Measurements from ENCODE around the gene GTF3C4. TPM values are rescaled to one million over a fixed set of nuclear protein-coding genes. Genes with fewer than 3 reads are reported as not detected.

GTF3C4 gene
- total and polyA plus RNA-seq, 2 experiments from 2014 or later: 9.5 to 39.6 TPM

DNA sequence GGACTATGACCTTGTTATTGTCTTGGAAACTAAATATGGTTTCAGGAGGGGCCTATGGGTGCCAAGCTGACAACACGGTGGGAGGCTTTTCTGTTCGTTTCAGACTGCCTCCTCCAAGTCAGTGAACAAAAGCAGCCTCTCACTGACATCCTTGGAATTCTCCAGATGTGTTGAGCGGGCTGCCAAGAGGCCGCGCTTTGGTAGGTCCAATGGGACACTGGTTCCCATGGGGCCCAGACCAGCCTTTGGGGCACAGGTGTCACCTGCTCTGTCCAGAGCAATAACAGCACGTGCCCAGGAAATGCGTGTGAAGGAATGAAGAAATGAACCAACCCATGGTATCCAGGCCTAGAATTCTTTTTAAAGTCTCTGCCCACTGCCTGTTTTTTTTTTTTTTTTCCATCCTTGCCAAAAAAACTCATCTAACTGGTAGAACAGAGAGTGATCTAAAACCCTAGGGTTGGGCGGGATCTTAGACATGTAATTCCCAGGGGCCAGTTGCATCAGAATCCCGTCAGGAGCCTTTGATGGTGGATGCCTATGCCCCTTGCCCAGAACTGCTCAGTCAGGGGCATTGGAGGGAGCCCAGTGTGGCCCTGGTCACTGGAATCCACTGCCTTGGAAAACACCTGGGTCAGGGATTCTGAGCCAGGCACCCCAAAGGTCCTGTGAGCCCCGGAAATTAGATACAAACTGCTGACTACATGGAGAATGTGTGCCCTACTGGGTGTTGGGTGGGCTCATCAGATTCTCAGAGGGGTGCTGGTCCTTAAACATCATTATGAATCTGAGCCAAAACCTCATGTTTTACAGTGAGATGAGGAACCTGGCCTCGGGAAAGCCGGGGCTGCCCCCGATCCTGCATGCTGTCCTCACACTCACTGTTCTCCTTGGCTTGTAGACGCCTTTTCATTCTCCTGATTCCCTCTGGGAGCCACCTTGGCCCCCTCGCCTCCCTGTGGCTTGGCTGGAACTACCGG is 60.1 kb downstream of the GTF3C4 start:
- H3K36me3 ChIP-seq (ENCODE audit: insufficient read depth): no peaks in the 10 kb centered on the region
- no peaks in the 10 kb centered on the region for H4K20me1 ChIP-seq (replicated peaks; ENCODE audit: insufficient read depth)
- no peaks in the 10 kb centered on the region for H3K79me2 ChIP-seq (replicated peaks; ENCODE audit: insufficient read depth)
- no peak overlapping the region for H2AFZ ChIP-seq
- H3K27ac ChIP-seq (ENCODE audit: low read depth): no peak overlapping the region
- no peaks in the 10 kb centered on the region for H3K9me3 Mint-ChIP-seq
- no peaks in the 10 kb centered on the region for H3K27me3 ChIP-seq (ENCODE audit: insufficient read depth)
- no peaks in the 10 kb centered on the region for H3K36me3 Mint-ChIP-seq (ENCODE audit: low read depth)
- H3F3A ChIP-seq (replicated peaks; ENCODE audit: low read depth): no peaks in the 10 kb centered on the region
- DNase-seq (ENCODE audit: low spot score) (no peak), ATAC-seq (no peak)
- H3K4me2 ChIP-seq: no peak overlapping the region
- H3K27me3 Mint-ChIP-seq (ENCODE audit: insufficient read depth, low read depth, poor library complexity): peaks cover 4% of the 10 kb centered on the region
- H3K4me3 Mint-ChIP-seq: no peak overlapping the region
- peaks cover 16% of the 10 kb centered on the region for H3K4me1 Mint-ChIP-seq
- H3K4me3 ChIP-seq: no peak overlapping the region
- no peaks in the 10 kb centered on the region for H3K4me1 ChIP-seq (ENCODE audit: insufficient read depth)
- H3K27ac Mint-ChIP-seq: no peak overlapping the region
- no peaks in the 10 kb centered on the region for H3K9me2 ChIP-seq (ENCODE audit: insufficient read depth)
- TF ChIP-seq ZNF331 (CRISPR knock-in tag; IDR thresholded peaks at IDR 0.05; ENCODE audit: low read depth) (no peak), NANOG (IDR thresholded peaks at IDR 0.05; ENCODE audit: borderline replicate concordance) (no peak), CREB1 (CRISPR knock-in tag; IDR thresholded peaks at IDR 0.05; ENCODE audit: low read depth) (no peak), POLR2AphosphoS5 (IDR thresholded peaks at IDR 0.05; ENCODE audit: low read depth) (no peak), EZH2phosphoT487 (IDR thresholded peaks at IDR 0.05; ENCODE audit: unreplicated experiment) (no peak), STAT1 (IDR thresholded peaks at IDR 0.05; ENCODE audit: unreplicated experiment) (no peak), ETS1 (IDR thresholded peaks at IDR 0.05) (no peak), REST (IDR thresholded peaks at IDR 0.05; ENCODE audit: unreplicated experiment) (no peak), ZNF114 (CRISPR knock-in tag; IDR thresholded peaks at IDR 0.05) (no peak), JUNB (IDR thresholded peaks at IDR 0.05; ENCODE audit: unreplicated experiment) (no peak), EZH2 (IDR thresholded peaks at IDR 0.05; ENCODE audit: low read depth, unreplicated experiment) (no peak)
- TF ChIP-seq, protein P1, sequence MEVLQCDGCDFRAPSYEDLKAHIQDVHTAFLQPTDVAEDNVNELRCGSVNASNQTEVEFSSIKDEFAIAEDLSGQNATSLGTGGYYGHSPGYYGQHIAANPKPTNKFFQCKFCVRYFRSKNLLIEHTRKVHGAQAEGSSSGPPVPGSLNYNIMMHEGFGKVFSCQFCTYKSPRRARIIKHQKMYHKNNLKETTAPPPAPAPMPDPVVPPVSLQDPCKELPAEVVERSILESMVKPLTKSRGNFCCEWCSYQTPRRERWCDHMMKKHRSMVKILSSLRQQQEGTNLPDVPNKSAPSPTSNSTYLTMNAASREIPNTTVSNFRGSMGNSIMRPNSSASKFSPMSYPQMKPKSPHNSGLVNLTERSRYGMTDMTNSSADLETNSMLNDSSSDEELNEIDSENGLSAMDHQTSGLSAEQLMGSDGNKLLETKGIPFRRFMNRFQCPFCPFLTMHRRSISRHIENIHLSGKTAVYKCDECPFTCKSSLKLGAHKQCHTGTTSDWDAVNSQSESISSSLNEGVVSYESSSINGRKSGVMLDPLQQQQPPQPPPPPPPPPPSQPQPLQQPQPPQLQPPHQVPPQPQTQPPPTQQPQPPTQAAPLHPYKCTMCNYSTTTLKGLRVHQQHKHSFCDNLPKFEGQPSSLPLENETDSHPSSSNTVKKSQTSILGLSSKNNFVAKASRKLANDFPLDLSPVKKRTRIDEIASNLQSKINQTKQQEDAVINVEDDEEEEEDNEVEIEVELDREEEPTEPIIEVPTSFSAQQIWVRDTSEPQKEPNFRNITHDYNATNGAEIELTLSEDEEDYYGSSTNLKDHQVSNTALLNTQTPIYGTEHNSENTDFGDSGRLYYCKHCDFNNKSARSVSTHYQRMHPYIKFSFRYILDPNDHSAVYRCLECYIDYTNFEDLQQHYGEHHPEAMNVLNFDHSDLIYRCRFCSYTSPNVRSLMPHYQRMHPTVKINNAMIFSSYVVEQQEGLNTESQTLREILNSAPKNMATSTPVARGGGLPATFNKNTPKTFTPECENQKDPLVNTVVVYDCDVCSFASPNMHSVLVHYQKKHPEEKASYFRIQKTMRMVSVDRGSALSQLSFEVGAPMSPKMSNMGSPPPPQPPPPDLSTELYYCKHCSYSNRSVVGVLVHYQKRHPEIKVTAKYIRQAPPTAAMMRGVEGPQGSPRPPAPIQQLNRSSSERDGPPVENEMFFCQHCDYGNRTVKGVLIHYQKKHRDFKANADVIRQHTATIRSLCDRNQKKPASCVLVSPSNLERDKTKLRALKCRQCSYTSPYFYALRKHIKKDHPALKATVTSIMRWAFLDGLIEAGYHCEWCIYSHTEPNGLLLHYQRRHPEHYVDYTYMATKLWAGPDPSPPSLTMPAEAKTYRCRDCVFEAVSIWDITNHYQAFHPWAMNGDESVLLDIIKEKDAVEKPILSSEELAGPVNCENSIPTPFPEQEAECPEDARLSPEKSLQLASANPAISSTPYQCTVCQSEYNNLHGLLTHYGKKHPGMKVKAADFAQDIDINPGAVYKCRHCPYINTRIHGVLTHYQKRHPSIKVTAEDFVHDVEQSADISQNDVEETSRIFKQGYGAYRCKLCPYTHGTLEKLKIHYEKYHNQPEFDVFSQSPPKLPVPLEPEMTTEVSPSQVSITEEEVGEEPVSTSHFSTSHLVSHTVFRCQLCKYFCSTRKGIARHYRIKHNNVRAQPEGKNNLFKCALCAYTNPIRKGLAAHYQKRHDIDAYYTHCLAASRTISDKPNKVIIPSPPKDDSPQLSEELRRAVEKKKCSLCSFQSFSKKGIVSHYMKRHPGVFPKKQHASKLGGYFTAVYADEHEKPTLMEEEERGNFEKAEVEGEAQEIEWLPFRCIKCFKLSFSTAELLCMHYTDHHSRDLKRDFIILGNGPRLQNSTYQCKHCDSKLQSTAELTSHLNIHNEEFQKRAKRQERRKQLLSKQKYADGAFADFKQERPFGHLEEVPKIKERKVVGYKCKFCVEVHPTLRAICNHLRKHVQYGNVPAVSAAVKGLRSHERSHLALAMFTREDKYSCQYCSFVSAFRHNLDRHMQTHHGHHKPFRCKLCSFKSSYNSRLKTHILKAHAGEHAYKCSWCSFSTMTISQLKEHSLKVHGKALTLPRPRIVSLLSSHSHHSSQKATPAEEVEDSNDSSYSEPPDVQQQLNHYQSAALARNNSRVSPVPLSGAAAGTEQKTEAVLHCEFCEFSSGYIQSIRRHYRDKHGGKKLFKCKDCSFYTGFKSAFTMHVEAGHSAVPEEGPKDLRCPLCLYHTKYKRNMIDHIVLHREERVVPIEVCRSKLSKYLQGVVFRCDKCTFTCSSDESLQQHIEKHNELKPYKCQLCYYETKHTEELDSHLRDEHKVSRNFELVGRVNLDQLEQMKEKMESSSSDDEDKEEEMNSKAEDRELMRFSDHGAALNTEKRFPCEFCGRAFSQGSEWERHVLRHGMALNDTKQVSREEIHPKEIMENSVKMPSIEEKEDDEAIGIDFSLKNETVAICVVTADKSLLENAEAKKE (CRISPR knock-in tag; IDR thresholded peaks at IDR 0.05): no peak
- TF ChIP-seq, protein P2, sequence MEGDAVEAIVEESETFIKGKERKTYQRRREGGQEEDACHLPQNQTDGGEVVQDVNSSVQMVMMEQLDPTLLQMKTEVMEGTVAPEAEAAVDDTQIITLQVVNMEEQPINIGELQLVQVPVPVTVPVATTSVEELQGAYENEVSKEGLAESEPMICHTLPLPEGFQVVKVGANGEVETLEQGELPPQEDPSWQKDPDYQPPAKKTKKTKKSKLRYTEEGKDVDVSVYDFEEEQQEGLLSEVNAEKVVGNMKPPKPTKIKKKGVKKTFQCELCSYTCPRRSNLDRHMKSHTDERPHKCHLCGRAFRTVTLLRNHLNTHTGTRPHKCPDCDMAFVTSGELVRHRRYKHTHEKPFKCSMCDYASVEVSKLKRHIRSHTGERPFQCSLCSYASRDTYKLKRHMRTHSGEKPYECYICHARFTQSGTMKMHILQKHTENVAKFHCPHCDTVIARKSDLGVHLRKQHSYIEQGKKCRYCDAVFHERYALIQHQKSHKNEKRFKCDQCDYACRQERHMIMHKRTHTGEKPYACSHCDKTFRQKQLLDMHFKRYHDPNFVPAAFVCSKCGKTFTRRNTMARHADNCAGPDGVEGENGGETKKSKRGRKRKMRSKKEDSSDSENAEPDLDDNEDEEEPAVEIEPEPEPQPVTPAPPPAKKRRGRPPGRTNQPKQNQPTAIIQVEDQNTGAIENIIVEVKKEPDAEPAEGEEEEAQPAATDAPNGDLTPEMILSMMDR (conservative IDR thresholded peaks at IDR 0.05; ENCODE audit: low read depth in 2 of 2): no peak

Data from GM23338 (cell line).